ENCODE data around the gene DACT3.

The DACT3 gene

GRCh38 chr19:46600384-46601317 lies 60.3 kb downstream of the DACT3 start:
- DNase-seq (ENCODE audit: low read depth in 4 of 4, low spot score in 1 of 4): peak; percentile 93 to 96 (median 96)

GRCh38 chr19:46599716-46600373 lies 61.1 kb downstream of the DACT3 start:
- DNase-seq (ENCODE audit: low read depth in 4 of 4, low spot score in 1 of 4): no peak

- no peak for DNase-seq (ENCODE audit: low read depth in 4 of 4, low spot score in 1 of 4)
These were observed 62.5 kb downstream of the DACT3 start for GRCh38 chr19:46598372-46598917.

Measured in stimulated activated CD4-positive, alpha-beta T cell treated with anti-CD3 and anti-CD28 coated beads, Interleukin-1b, Interleukin-23, amount 100 ng/mL, for 24 hours (primary cell).